ENCODE data around the gene RTN4. TPM values are rescaled to one million over a fixed set of nuclear protein-coding genes. Genes with fewer than 3 reads are reported as not detected.

Gene RTN4
- total and polyA plus RNA-seq, 2 of the 4 experiments (the other 2 are of a cell fraction): 77.8 to 588 TPM

DNA sequence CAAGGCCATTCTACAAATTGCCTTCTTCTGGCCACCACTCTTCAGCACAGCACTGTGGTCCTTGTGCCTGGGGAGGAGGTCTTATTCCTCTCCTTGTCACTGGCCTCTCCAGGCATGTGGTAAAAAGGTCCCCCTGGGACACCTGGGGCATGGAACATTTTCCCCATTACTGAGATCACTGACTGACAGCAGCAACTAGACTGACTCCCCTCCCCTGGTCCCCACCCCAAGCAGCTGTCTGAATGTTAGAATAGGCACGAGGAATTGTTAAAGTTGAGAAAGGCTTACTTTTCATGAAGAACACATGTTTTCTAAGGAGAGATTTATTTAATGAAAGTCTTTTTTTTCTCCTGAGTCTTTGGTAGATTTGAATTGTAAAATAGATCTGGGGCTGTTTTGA, 39.5 kb upstream of the RTN4 start:
- BruUV-seq (replicated peaks): no TSS peak
- Histone ChIP-seq H3K4me1 (ENCODE audit: control insufficient read depth, insufficient read depth, low read length) (peaks cover 22% of the 10 kb centered on the region), H3K14ac (replicated peaks; ENCODE audit: low read depth, low read length) (no peak overlapping the region), H2BK15ac (ENCODE audit: low read depth, low read length) (peak overlapping the region; percentile 67; the same call in 1 of the 3 replicates), H3K27ac (ENCODE audit: insufficient read depth, low read length) (no peak overlapping the region), H4K20me1 (ENCODE audit: insufficient read depth, low read length) (no peaks in the 10 kb centered on the region), H3K4me2 (ENCODE audit: low read depth, low read length) (no peak overlapping the region), H3K18ac (ENCODE audit: low read depth, low read length) (peak overlapping the region; percentile 63), H2BK5ac (ENCODE audit: low read depth, low read length, poor library complexity, severe bottlenecking) (no peak overlapping the region), H3K9me1 (ENCODE audit: insufficient read depth, low read length) (peaks cover 5% of the 10 kb centered on the region; the same call in 1 of the 2 replicates), H4K5ac (ENCODE audit: low read depth, low read length) (no peak overlapping the region), H3K9ac (ENCODE audit: low read depth, low read length) (no peak overlapping the region), H2AK9ac (replicated peaks; ENCODE audit: low read depth, low read length, poor library complexity) (no peak overlapping the region), H4K8ac (ENCODE audit: low read depth in 2 of 2, low read length in 2 of 2) (peak overlapping the region in 1 of 2 experiments; percentile 9; a peak in 1 of 4 replicates), H3K36me3 (ENCODE audit: control insufficient read depth, insufficient read depth, low read length) (no peaks in the 10 kb centered on the region), H3K27me3 (ENCODE audit: control insufficient read depth, insufficient read depth, low read length) (no peaks in the 10 kb centered on the region), H3K4ac (ENCODE audit: low read depth, low read length) (peak overlapping the region; percentile 34), H3K9me3 (ENCODE audit: control insufficient read depth, insufficient read depth, low read length) (no peaks in the 10 kb centered on the region), H3K4me3 (ENCODE audit: insufficient read depth, low read depth, low read length) (no peak overlapping the region), H3K23ac (ENCODE audit: low read depth, low read length) (no peak overlapping the region), H2AK5ac (ENCODE audit: low read depth, low read length) (peak overlapping the region; percentile 37; the same call in 1 of the 2 replicates), H3K56ac (ENCODE audit: extremely low read depth, insufficient read depth, low read length) (no peak overlapping the region), H2BK20ac (ENCODE audit: low read depth, low read length) (peak overlapping the region; percentile 54; the same call in 1 of the 2 replicates), H2AFZ (replicated peaks; ENCODE audit: low read length, poor library complexity) (no peak overlapping the region), H3K79me1 (ENCODE audit: low read depth in 1 of 2, low read length in 2 of 2) (peaks cover 9 to 21% of the 10 kb centered on the region in 2 experiments), H4K91ac (ENCODE audit: insufficient read depth, low read depth, low read length) (no peak overlapping the region; the same call in 1 of the 2 replicates), H2BK120ac (ENCODE audit: low read depth, low read length) (peak overlapping the region; percentile 33)
- ATAC-seq (ENCODE audit: low read depth) (no peak), DNase-seq (no peak)
- WGBS, 2 experiments (ENCODE audit: extremely low coverage in 2 of 2, insufficient read length in 1 of 2): no CpG with 5 or more reads among the region's 1 CpG
- TF ChIP-seq RFX5 (IDR thresholded peaks at IDR 0.05; ENCODE audit: low read depth, low read length) (no peak), BHLHE40 (IDR thresholded peaks at IDR 0.05; ENCODE audit: low read depth, low read length) (no peak), RAD21 (IDR thresholded peaks at IDR 0.05; ENCODE audit: low read length) (no peak), MXI1 (IDR thresholded peaks at IDR 0.05; ENCODE audit: borderline replicate concordance, low read depth, low read length) (no peak), SMC3 (IDR thresholded peaks at IDR 0.05; ENCODE audit: low read depth, low read length) (no peak), RCOR1 (IDR thresholded peaks at IDR 0.05; ENCODE audit: insufficient replicate concordance, low read length) (no peak), CEBPB (IDR thresholded peaks at IDR 0.05; ENCODE audit: low read depth, low read length) (no peak), MAFK (IDR thresholded peaks at IDR 0.05; ENCODE audit: low read depth, low read length) (no peak), NFE2L2 (IDR thresholded peaks at IDR 0.05; ENCODE audit: low read depth, low read length) (no peak), FOS (IDR thresholded peaks at IDR 0.05; ENCODE audit: low read depth, low read length) (no peak), POLR2A (IDR thresholded peaks at IDR 0.05; ENCODE audit: low read depth, low read length) (no peak)
- TF ChIP-seq, protein P1, sequence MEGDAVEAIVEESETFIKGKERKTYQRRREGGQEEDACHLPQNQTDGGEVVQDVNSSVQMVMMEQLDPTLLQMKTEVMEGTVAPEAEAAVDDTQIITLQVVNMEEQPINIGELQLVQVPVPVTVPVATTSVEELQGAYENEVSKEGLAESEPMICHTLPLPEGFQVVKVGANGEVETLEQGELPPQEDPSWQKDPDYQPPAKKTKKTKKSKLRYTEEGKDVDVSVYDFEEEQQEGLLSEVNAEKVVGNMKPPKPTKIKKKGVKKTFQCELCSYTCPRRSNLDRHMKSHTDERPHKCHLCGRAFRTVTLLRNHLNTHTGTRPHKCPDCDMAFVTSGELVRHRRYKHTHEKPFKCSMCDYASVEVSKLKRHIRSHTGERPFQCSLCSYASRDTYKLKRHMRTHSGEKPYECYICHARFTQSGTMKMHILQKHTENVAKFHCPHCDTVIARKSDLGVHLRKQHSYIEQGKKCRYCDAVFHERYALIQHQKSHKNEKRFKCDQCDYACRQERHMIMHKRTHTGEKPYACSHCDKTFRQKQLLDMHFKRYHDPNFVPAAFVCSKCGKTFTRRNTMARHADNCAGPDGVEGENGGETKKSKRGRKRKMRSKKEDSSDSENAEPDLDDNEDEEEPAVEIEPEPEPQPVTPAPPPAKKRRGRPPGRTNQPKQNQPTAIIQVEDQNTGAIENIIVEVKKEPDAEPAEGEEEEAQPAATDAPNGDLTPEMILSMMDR (conservative IDR thresholded peaks at IDR 0.05; ENCODE audit: low read depth, low read length): no peak
- TF ChIP-seq, protein P2, sequence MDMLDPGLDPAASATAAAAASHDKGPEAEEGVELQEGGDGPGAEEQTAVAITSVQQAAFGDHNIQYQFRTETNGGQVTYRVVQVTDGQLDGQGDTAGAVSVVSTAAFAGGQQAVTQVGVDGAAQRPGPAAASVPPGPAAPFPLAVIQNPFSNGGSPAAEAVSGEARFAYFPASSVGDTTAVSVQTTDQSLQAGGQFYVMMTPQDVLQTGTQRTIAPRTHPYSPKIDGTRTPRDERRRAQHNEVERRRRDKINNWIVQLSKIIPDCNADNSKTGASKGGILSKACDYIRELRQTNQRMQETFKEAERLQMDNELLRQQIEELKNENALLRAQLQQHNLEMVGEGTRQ (IDR thresholded peaks at IDR 0.05; ENCODE audit: low read depth, low read length): no peak
- TF ChIP-seq, protein P3, sequence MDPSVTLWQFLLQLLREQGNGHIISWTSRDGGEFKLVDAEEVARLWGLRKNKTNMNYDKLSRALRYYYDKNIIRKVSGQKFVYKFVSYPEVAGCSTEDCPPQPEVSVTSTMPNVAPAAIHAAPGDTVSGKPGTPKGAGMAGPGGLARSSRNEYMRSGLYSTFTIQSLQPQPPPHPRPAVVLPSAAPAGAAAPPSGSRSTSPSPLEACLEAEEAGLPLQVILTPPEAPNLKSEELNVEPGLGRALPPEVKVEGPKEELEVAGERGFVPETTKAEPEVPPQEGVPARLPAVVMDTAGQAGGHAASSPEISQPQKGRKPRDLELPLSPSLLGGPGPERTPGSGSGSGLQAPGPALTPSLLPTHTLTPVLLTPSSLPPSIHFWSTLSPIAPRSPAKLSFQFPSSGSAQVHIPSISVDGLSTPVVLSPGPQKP (IDR thresholded peaks at IDR 0.05; ENCODE audit: borderline replicate concordance, low read depth, low read length): no peak
- intact Hi-C loops (cut with micrococcal nuclease) (no loop called here), in situ Hi-C loops (cut with MboI; ENCODE audit: low sequenced_read_pairs) (no loop called here), dilution Hi-C loops (cut with HindIII; ENCODE audit: low sequenced_read_pairs, unreplicated experiment) (no loop called here)
- ChIA-PET POLR2A (ENCODE audit: unreplicated experiment) (no interaction called here), CTCF (no interaction called here)
